Measurements from ENCODE around the gene SND1.

- TF ChIP-seq CTCF (IDR thresholded peaks at IDR 0.05) (no peak), POLR2A (IDR thresholded peaks at IDR 0.05) (no peak)
Measured at GRCh38 chr7:127859330-127859729, 207.3 kb downstream of the SND1 start.

Data from right lobe of liver (tissue), 4 donors.